Upper lobe of right lung (tissue), 1 donor: ENCODE measurements around the gene NACA. TPM values are rescaled to one million over a fixed set of nuclear protein-coding genes. Genes with fewer than 3 reads are reported as not detected.

Source experiments
- ATAC-seq: fragments of 200-7000 bp; cut with Tn5 transposase; one replicate; pipeline ENCODE4 v1.9.1; 2020; ENCODE audit warnings: mild to moderate bottlenecking, moderate library complexity
- DNase-seq: peaks from one replicate; pipeline ENCODE4 v3.0.0-alpha.2; 2020
- H3K27ac ChIP-seq: fragments of 200-600 bp; one replicate; pipeline ENCODE4 v1.8.0; 2022
- H3K27me3 ChIP-seq: fragments of 200-600 bp; one replicate; pipeline ENCODE4 v1.8.0; 2022; ENCODE audit warnings: mild to moderate bottlenecking
- H3K36me3 ChIP-seq: fragments of 200-600 bp; one replicate; pipeline ENCODE4 v1.8.0; 2022
- H3K4me1 ChIP-seq: fragments of 200-600 bp; one replicate; pipeline ENCODE4 v1.8.0; 2022
- H3K4me3 ChIP-seq: fragments of 200-600 bp; one replicate; pipeline ENCODE4 v1.8.0; 2022; ENCODE audit warnings: mild to moderate bottlenecking
- H3K9me3 ChIP-seq: fragments of 200-600 bp; one replicate; pipeline ENCODE4 v1.8.0; 2022
- intact Hi-C: fragments of 100-400 bp; cut with DNase I; formaldehyde crosslinking; loops from one replicate; pipeline ENCODE4 v1.11.0; 2022
- long read RNA-seq: library from polyadenylated mRNA; unstranded; transcript quantifications from one replicate; pipeline ENCODE4 v2.0.0, GENCODE V29; 2021
- total RNA-seq: library from RNA; stranded (reverse); fragmentation: NEBNext Ultra II Directional; extraction: Animal tissue kit (Norgen Biotek cat#: 25700); gene quantifications from one replicate; pipeline ENCODE4 v1.2.1, GENCODE V29; 2021
- TF ChIP-seq, protein P1 (sequence below): fragments of 200-600 bp; IDR thresholded peaks from one replicate; pipeline ENCODE4 v1.8.0; 2022; ENCODE audit warnings: antibody characterized with exemption
- donor health status: DM: no; HTN: yes; CAD: no; lungs with severe emphysema.

The NACA gene
- 665 TPM for total RNA-seq
- long read RNA-seq, transcript NACA-204 (8 exons, 802 nt), result minor isoform, 13 of 306 reads
- long read RNA-seq, transcript NACA-202 (8 exons, 1,059 nt), result minor isoform, 41 of 306 reads
- long read RNA-seq, transcript NACA-201 (8 exons, 2,690 nt), result major isoform, 238 of 306 reads
- long read RNA-seq, partial matches to known transcripts, result 11 of 306 reads
- long read RNA-seq, other reads (novel, unspliced or antisense), result 3 of 306 reads

GRCh38 chr12:56724972-56725722 lies at the start of gene NACA:
Gene NACA, minus strand, starts transcription at chr12:56725299. Its CDS starts 778 bp downstream, at chr12:56724521.
- Histone ChIP-seq H3K36me3 (peaks cover 16% of the 10 kb centered on the region), H3K27me3 (no peaks in the 10 kb centered on the region), H3K9me3 (no peaks in the 10 kb centered on the region), H3K27ac (peak within 1 kb of the TSS; percentile 93), H3K4me1 (peaks cover 37% of the 10 kb centered on the region), H3K4me3 (peak within 1 kb of the TSS; percentile 85)
- intact Hi-C loops, result no loop called here
- DNase-seq, result peak; percentile 99
- ATAC-seq, result peak; percentile 98
- TF ChIP-seq, protein P1, sequence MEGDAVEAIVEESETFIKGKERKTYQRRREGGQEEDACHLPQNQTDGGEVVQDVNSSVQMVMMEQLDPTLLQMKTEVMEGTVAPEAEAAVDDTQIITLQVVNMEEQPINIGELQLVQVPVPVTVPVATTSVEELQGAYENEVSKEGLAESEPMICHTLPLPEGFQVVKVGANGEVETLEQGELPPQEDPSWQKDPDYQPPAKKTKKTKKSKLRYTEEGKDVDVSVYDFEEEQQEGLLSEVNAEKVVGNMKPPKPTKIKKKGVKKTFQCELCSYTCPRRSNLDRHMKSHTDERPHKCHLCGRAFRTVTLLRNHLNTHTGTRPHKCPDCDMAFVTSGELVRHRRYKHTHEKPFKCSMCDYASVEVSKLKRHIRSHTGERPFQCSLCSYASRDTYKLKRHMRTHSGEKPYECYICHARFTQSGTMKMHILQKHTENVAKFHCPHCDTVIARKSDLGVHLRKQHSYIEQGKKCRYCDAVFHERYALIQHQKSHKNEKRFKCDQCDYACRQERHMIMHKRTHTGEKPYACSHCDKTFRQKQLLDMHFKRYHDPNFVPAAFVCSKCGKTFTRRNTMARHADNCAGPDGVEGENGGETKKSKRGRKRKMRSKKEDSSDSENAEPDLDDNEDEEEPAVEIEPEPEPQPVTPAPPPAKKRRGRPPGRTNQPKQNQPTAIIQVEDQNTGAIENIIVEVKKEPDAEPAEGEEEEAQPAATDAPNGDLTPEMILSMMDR, result no peak

DNA sequence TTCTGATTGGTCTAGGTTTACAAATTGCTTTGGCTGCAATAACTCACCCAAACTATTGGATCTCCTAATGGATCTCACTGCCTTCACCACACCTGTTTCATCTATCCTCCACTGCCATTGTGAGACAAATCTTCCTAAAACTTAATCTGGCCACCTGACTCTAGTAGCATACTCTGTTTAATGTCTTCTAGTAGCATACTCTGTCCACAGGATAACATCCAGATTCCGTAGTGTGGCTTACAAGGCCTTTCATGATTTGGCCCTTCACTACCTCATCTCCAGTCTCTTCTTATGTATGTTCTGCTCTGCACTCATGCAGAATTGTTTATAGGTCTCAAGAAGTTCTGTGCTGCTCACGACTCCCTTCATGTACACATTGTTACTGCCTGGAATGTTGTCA lies 48.0 kb upstream of the NACA start:
- DNase-seq (no peak), ATAC-seq (no peak)
- H3K27me3 ChIP-seq, result no peaks in the 10 kb centered on the region
- no peaks in the 10 kb centered on the region for H3K36me3 ChIP-seq
- intact Hi-C loops, result no loop called here
- no peak overlapping the region for H3K27ac ChIP-seq
- H3K4me1 ChIP-seq, result no peaks in the 10 kb centered on the region
- no peaks in the 10 kb centered on the region for H3K9me3 ChIP-seq
- TF ChIP-seq, protein P1, result no peak
- H3K4me3 ChIP-seq, result no peak overlapping the region

DNA sequence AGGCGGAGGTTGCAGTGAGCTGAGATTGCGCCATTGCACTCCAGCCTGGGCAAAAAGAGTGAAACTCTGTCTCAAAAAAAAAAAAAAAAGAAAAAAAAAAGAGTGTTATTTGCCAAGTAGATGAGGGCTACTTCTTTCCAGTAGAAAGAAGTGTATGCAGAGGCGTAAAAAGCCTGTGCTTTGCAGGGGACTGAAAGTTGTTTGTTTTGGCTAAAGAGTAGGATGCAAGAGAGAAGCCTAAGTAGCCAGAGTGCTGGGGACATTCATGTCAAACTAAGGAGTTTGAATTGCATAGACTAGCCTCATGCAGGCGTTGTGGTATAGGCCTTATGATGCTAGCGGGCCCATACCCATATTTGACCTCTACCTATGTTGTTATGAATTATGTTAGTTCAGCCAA lies 47.5 kb upstream of the NACA start:
- H3K27me3 ChIP-seq, result no peaks in the 10 kb centered on the region
- H3K36me3 ChIP-seq, result no peaks in the 10 kb centered on the region
- H3K4me1 ChIP-seq, result no peaks in the 10 kb centered on the region
- H3K4me3 ChIP-seq, result no peak overlapping the region
- DNase-seq, result no peak
- H3K9me3 ChIP-seq, result no peaks in the 10 kb centered on the region
- intact Hi-C loops, result no loop called here
- TF ChIP-seq, protein P1, result no peak
- peak; percentile 77 for ATAC-seq
- H3K27ac ChIP-seq, result no peak overlapping the region

GRCh38 chr12:56769868-56770267 lies 44.8 kb upstream of the NACA start:
- Histone ChIP-seq H3K9me3 (no peaks in the 10 kb centered on the region), H3K4me1 (peaks cover 5% of the 10 kb centered on the region), H3K27ac (peak overlapping the region; percentile 65), H3K27me3 (no peaks in the 10 kb centered on the region), H3K4me3 (no peak overlapping the region), H3K36me3 (no peaks in the 10 kb centered on the region)
- ATAC-seq (peak; percentile 43), DNase-seq (no peak)
- TF ChIP-seq, protein P1, result no peak
- intact Hi-C loops, result no loop called here

GRCh38 chr12:56768424-56768823 lies 43.3 kb upstream of the NACA start:
- Histone ChIP-seq H3K27ac (peak overlapping the region; percentile 65), H3K36me3 (no peaks in the 10 kb centered on the region), H3K4me3 (no peak overlapping the region), H3K27me3 (no peaks in the 10 kb centered on the region), H3K4me1 (peaks cover 5% of the 10 kb centered on the region), H3K9me3 (no peaks in the 10 kb centered on the region)
- ATAC-seq (peak; percentile 46), DNase-seq (no peak)
- intact Hi-C loops, result no loop called here
- TF ChIP-seq, protein P1, result no peak
